ENCODE measurements around the gene TSPAN3.

The TSPAN3 gene

GRCh38 chr15:77058468-77058867 lies 12.4 kb downstream of the TSPAN3 start:
- no peak for DNase-seq
- intact Hi-C loops (cut with DNase I), result no loop called here

- intact Hi-C loops (cut with DNase I), result no loop called here
- no peak for DNase-seq
These were observed 13.2 kb downstream of the TSPAN3 start for GRCh38 chr15:77057685-77058084.

- intact Hi-C loops (cut with DNase I), result no loop called here
- no peak for DNase-seq
These were observed 13.8 kb downstream of the TSPAN3 start for GRCh38 chr15:77057072-77057471.

GRCh38 chr15:77053709-77054108 lies 17.2 kb downstream of the TSPAN3 start:
- intact Hi-C loops (cut with DNase I), result no loop called here
- DNase-seq, result no peak

GRCh38 chr15:77052556-77052955 lies 18.4 kb downstream of the TSPAN3 start:
- DNase-seq, result no peak
- intact Hi-C loops (cut with DNase I), result no loop called here

- DNase-seq, result no peak
- intact Hi-C loops (cut with DNase I), result no loop called here
These were observed 22.6 kb downstream of the TSPAN3 start for GRCh38 chr15:77048135-77048876.

GRCh38 chr15:77046704-77047412 lies 24.1 kb downstream of the TSPAN3 start:
- intact Hi-C loops (cut with DNase I), result no loop called here
- DNase-seq, result no peak

- intact Hi-C loops (cut with DNase I), result no loop called here
- DNase-seq, result no peak
These were observed 24.9 kb downstream of the TSPAN3 start for GRCh38 chr15:77045985-77046384.

GRCh38 chr15:77044228-77045042 lies 26.5 kb downstream of the TSPAN3 start:
- intact Hi-C loops (cut with DNase I), result no loop called here
- DNase-seq, result peak in 2 of 10 donors; percentile 25 to 67

GRCh38 chr15:77042955-77043920 lies 27.7 kb downstream of the TSPAN3 start:
- peak in 1 of 10 donors; percentile 59 for DNase-seq
- intact Hi-C loops (cut with DNase I), result no loop called here

GRCh38 chr15:77042245-77042919 lies 28.5 kb downstream of the TSPAN3 start:
- intact Hi-C loops (cut with DNase I), result no loop called here
- peak in 2 of 10 donors; percentile 47 to 52 for DNase-seq

GRCh38 chr15:77040673-77041072 lies 30.2 kb downstream of the TSPAN3 start:
- peak in 2 of 10 donors; percentile 7 to 22 for DNase-seq

GRCh38 chr15:77039848-77040247 lies 31.1 kb downstream of the TSPAN3 start:
- no peak for DNase-seq
- intact Hi-C loops (cut with DNase I), result no loop called here

More at GRCh38 chr15:77040673-77041072, 30.2 kb downstream of the TSPAN3 start:
- intact Hi-C loops (cut with DNase I), result no loop called here

GRCh38 chr15:77039217-77039533 lies 31.7 kb downstream of the TSPAN3 start:
- intact Hi-C loops (cut with DNase I), result no loop called here
- DNase-seq, result peak in 3 of 10 donors; percentile 0 to 6 (median 4)

- DNase-seq, result peak in 2 of 10 donors; percentile 0 to 9
- intact Hi-C loops (cut with DNase I), result no loop called here
These were observed 32.3 kb downstream of the TSPAN3 start for GRCh38 chr15:77038312-77039216.

- peak in 8 of 10 donors; percentile 1 to 80 (median 7) for DNase-seq
- intact Hi-C loops (cut with DNase I), result no loop called here
These were observed 33.3 kb downstream of the TSPAN3 start for GRCh38 chr15:77037388-77038209.
